GM19043 (cell line): ENCODE results near the gene KRT77.

Experiments used
- ATAC-seq: cut with Tn5 transposase; IDR thresholded peaks from one replicate; pipeline ENCODE4 v1.9.1; 2021; ENCODE audit warnings: low read depth; ENCODE audit not compliant: unreplicated experiment

The KRT77 gene

DNA sequence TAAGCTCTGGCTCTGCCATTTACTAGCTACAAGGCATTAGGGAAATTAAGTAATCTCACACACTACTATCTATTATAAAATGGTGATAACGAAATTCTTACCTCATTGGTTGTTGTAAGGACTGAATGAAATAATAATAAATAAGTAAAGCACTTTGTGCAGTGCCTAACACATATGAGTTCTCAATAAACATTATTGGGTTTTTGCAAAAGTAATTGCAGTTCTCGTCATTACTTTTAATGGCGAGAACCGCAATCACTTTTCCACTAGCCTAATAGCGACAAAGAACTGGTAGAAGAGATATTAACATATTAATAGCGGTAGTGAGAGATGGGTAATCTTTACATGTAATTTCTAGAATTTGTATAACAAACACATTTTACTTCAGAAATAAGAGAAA, 9.2 kb downstream of the KRT77 start:
- no peak for ATAC-seq

DNA sequence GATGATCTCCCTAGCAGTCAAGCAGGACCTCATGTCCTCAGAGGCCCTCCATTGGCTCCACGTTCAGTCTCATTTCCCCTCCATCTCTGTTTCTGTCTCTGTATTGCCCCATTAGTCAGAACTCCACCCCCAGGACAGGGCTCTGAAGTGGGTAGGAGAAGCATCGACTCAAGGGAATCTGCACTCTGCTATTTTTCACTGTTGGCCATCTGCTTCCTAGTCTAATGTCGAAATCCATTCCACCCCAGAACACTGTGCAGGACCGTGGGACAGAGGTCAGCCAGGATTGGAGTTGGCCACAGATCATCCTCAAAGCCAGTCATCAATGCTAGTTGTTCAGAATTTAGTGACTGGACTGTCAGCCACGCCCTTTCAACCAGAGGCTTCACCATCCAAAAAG, 10.1 kb downstream of the KRT77 start:
- ATAC-seq, result no peak

DNA sequence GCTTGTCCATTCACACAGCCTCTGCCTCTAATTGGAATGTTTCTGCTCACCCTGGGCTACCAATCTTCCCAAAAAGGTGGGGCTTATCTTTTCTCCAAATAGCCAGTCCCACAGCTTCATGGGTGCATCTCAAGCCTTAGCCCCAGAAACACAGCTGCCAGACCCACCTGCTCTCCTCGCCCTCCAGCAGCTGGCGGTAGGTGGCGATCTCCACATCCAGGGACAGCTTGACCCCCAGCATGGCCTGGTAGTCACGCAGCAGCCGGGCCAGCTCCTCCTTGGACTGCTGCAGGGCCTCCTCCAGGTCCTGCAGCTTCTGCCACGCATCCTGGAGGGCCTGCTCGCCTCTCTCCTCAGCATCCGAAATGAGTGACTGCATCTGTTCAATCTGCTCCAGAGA, 11.1 kb downstream of the KRT77 start:
- no peak for ATAC-seq

DNA sequence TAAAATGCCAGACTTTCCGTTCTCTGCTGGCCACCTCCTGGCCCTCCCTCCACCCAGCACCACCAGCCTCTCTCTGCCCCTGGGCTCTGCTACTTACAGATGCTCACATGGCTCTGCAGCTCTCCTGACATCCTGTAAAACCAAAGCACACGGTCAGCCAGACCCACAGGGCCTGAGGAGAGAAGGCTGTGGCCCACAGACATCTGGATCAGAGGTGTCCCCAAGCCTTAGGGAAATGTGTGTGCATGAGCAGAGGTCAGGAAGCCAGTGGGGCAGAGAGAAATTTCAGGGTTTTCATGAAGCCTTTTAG, 11.5 kb downstream of the KRT77 start:
- no peak for ATAC-seq

DNA sequence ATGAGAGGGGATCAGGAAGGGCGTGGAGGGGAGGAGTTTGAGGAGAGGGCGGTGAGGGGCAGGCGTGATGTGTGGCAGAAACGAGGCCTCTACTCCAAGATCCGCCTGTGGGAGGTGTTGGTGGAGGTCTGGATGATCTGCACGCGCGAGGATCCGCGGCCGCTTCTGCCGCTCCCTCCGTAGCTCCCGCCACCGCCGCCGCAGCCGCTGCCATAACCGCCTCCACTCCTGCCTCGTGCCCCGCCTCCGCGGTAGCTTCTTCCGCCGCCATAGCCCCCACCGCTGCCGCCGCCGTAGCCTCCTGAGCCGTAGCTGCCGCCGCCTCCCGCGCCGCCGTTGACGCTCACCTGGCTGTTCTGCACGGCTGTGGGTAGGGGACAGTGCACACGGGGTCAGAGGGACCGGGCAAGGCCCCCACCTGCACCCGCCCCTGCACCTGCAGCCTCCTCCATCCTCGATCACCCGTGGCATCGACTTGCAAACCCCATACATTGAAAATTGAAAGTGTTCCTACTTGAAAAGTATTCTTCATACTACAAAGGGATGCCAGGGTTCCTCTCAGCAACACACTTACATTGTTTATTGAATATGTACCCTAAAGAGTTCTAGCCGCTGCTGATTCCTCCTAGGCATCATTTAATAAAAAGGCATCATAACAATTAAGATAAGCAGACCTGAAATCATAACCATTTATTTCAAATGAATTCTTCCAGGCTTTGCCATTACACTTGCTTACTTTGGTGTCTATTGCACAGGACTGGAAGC, 12.1 kb downstream of the KRT77 start:
- ATAC-seq, result no peak

DNA sequence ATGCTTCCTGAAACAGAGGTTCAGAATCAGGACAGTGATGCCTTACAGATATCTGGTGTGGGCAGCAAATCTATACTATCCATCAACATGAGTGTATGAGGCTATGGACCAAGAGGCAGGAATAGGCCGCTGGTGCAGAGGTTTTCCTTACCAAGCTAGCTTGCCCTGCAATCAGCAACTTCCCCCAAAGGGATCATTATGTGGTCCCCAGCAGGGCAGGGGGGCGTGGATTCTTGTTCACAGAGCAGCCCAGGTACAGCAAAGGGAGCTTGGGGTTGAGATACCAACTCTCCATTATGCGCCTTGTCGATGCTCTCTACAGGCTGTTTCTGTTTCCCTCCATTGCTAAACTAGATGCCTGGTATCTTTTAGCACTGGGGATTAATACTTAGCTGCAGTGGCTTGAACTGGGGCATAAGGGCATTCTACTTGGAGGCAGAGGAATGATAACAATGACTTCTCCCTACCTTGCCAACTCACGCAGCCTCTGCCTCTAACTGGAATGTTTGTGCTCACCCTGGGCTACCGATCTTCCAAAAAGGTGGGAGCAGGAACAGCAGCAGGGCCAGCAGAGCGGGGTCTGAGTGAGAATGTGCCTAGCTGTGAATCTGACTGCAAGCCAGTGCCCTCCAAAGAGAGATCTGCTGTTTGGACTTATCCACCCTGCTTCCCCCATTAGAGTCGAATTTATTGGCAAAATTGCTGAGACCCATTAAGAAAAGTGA, 12.8 kb downstream of the KRT77 start:
- no peak for ATAC-seq

DNA sequence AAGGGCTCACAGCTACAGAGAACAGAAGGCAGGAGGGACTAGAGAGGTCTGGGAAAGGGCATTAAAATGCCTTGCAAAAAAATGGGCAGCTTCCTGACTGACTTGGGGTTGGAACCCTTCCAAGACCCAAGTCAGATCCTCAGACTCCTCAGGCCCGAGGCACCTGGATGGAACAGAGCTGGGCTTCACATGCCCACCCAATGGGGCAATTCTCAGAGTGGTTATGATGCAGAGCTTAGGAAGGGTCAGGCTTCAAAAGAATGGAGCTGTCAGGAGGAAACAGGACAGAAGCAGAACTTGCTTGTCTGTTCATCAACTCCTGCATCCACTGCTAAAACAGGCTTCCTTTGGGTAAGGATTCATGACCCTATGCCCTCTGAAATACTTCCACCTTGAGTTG, 13.4 kb downstream of the KRT77 start:
- no peak for ATAC-seq

DNA sequence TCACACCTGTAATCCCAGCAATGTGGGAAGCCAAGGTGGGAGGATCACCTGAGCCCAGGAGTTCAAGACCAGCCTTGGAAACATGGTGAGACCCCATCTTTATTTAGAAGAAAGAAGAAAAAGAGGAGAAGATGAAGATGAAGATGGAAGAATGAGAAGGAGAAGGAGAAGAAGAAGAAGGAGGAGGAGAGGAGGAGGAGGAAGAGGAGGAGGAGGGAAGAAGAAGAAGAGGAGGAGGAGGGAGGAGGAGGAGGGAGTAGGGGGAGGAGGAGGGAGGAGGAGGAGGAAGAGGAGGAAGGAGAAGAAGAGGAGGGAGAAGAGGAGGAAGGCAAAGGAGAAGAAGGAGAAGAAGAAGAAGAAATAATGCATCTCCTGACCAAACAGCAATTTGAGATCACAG, 14.1 kb downstream of the KRT77 start:
- ATAC-seq, result no peak

DNA sequence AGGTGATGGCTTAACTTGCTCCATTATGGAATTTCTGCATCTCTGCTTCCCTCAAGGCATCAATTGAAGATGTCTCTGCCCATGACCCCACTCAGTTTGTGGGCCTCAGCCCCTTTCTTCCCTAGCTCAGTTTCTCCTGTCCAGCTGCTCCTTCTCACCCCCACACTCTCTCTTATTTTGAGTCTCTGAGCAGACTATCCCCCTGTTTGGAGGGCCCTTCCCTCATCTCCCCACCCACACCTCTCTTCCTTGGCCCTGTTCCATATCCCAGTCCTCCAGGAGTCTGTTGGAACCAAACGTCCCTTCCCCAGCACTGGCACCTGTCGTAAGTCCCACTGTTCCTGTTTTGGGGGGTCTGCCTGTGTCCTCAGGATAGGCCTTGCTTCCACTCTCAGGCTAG, 14.8 kb downstream of the KRT77 start:
- ATAC-seq, result no peak

DNA sequence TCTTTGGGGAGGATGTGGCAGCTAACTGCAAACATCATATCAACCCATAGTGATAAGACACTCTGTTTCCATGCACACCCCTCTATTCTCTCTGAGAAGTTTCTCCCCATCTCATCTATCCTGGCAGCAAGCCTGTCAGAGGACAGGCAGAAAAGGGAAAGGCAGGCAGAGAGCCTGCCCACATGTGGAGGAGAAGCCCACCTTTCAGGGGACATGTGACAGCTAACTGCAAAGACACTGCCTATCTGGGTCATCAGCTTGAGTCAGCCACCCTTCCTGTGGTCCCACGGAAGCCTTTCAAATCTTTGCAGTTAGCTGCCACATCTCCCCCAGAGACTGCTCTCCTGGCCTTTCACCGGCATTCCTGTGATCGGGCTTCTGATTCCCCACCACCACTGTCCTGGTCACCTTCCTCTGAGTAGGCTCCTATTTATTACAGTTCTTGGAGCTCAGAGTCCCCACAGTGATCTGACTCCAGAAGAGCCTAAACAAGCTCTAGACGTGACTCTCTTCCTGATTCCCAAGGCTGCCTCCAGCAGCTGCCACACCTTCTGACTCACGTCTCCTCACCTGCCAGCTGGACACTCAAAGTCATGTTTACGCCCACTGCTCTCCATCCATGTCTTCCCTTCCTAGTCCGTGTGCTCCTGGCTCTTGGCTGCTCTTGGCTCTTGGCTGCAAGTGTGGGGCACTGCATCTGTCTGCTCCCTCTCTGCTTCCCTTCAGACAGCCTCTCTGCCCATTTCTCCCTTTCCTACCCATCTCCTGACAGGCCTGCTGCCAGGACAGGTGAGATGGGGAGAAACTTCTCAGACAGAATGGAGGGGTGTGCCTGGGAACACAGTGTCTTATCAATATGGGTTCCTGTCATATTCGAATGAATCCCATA, 15.6 kb downstream of the KRT77 start:
- ATAC-seq, result no peak

DNA sequence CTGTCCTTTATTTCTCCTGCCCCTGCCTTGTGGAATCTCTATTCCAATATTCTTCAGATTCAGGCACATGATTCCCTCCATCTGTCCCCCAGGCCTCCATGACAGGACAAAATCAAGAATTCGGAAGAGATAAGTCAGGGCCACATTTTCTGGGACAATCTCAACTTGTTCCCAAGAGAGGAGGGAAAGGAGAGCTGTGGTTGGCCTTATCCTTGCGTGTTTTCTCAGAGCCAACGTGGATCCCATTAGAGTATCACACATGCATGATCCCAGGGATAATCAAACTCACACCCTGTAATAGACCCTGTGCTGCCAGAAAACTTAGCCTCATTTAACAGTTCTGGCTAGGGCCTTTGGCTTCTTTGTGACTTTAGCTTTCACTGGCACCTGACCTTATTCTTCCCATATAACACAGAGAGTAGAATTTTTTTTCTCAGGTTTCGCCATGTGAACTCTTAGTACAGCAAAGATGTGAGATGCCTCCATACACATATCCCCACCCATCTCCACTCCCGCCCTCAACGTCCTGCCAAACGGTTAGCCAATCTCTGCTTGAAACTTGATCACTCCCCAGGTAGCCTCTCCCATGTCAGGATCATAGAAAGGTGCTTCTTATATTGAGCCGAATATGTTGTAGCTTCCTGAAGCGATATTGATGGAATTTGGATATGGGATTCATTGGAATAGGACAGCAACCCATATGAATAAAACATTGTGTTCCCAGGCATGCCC, 16.4 kb downstream of the KRT77 start:
- no peak for ATAC-seq

DNA sequence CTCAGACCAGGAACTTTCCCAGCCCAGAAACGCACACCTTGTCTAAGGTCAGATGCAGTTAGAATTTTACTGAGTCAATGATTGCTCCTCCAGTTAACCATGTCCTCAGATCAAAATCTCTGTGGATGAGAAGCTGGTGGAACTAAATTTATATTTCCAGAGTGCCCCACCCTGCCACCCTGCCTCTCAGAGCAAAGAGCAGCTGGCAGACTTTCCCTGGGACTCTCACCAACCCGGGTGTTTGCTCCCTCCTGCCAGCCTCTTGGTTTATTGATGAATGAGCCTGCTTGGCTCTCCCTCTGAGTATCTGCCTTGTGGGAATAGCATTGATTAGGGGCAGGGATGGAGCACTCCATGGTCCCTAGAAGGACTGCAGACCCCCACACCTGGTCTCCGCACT, 17.3 kb downstream of the KRT77 start:
- no peak for ATAC-seq

DNA sequence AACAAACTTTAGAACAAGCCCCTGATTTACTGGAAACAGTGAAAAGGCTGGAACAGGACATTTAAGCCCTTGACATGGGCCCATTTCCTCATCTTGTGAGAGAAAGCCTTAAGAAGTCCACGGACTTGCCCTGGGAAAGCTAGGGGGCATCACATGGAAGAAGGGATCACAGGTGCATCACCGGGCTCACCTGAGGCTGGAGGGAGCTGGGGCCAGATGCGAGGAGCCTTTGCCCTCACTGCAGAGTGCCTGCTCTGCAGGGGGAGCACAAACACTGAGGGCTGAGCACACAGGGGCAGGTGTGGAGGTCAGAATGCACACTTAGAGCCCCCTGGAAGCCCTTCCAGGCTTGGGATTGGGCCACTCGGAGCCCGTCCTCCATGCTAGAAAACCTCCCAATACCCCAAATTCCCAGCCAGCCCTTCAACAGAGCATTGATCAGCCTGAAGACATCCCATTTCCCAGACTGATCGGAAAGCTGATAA, 17.9 kb downstream of the KRT77 start:
- ATAC-seq, result no peak

DNA sequence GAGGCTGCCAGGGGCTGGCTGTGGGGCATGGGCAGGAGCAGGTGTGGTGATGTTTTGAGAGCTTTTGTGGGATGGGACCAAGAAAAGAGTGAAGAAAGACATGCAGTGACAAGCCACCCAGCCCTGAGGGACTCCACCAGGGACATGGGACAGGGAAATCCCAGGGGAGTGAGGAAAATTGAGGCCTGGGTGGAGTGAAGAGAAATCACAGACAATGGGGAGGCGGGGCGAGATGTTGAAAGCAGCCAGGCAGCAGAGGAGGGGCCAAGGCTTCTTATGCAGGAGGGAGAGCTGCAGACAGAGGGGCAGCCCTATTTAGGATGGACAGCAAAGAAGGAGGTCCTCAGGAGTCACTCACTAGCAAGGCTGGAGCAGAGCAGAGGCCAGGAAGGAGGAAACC, 18.9 kb downstream of the KRT77 start:
- no peak for ATAC-seq

DNA sequence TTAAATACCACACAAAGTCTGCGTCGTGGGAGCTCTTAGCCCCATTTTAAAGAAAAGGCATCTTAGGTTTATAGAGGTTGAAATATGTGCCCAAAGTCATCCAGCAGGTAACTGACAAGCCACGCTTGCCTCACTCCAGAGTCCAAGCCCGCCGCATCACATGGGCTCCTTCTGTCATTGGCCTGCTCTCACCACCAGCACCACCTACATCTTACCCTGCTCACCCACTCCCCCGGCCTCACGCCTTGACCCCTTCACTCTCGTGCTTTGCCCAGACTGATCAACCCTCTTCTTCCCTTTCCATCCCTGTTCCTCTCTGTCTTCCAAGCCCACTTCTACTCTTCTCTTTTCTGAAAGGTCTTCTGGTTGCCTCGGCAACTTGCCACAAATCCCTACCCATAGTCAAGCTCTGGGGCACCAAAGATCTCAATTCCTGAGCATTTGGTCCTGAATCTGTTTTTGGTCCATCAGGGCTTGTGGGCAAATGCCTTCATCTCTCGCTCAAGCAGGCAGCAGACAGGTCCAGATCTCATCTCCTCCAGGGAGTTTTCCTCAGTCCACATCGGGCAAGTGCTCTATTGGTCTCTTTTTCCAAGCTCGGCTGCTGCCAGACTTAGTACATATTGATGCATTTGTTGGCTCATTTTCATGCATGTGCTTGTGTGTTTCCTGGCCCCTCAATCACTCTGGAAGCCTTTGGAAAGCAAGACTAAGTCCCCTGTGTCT, 19.6 kb downstream of the KRT77 start:
- no peak for ATAC-seq

DNA sequence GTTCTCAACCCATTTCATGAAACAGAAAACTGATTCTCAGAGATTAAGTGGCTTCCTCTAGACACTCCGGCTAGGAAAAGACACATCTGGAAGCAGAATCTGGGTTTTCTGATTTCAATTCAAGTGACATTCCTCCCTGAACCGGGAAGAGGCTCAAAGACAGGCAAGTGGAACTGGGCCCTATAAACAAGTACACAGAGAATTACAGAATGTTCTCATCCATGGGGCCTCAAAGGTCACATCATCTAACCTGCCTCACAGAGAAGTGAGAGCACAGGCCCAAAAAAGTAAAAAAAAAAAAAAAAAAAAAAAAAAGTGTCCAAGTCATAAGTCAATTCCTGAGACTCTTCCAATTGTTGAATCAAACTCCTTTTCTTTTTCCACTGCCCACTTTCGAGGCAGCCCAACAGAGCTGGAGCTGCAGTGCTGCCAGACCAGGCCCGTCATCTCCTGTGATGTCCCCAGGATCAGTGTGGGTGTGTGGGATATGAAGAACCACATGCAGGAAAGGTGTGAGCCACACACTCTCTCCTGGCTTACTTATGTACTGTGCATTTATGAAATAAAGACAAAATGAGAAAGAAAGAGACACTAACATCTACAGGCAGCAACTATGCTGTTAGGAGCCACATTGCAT, 20.3 kb downstream of the KRT77 start:
- ATAC-seq, result no peak

DNA sequence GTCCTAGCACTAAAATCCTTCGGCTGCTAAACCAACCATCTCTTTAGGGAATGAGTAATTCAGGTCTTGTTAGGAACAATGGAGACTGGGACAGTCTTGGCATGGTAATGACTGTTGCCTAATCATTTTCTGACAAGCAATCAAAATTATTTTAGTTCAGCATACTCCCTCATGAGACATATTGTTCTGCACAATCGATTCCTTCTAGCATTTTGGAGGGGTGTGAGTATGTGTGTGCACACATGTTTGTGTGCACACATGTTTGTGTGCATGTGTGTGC, 21.0 kb downstream of the KRT77 start:
- no peak for ATAC-seq

DNA sequence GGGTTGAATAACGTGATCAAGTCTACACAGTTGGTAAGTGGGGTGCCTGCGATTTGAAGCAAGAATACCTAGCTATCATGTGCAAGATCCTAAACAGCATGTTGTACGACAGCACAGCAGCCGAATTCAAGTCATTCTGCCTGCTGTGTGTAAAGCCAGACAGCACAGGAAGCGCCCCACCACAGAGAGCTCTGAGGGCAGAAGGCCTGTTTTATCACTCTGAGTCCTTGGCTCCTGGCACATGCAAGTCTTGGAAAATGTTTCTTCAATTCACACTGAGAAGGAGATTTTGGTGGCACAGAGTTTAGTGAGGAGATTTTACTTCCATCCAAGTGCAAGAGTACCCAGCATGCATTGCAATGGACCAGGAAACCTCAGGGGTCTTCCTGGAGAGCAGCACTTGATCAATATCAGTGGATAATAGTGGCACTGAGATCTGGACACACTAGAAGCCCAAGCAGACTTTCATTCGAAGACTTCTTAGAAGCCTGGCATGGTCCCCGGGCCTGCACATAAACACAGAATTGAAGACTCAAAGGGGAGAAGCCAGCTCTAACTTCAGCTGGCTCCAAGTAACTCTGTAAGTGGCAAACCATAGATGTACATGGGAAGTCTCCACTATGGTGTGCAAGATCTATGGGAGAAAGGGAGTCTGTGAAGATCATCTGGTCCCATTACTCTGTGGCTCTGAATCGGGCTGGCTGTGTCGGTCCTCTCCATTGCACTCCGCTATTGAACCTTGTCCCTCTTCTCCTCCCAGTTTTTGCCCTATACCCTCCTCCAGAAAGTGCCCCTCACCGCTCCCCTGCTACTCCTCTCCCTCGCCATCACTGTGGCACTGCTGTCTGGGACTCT, 21.6 kb downstream of the KRT77 start:
- ATAC-seq, result no peak

DNA sequence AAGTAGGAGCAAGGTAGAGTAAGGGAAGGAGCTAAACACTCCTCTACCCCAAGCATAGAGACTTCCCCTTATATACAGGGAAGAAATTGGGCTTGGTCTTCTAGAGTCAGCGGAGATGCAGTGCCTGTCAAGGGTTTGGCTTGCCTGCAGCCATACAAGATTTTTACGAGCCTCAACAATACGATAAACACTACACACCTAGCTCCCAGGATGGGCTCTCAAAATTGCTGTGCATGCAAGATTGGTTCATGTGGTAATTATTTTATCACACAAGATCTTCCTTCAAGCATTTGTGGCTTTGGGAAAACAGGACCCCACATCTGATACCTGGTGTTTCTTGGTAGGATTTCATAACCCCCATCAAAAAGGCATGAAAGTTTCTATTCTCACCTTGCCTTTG, 23.0 kb downstream of the KRT77 start, which contains the start of gene KRT1:
TSS of gene KRT1 (minus strand) at position 45 of the 400 bp plus-strand sequence. CDS start 59 bp downstream, outside the sequence.
- no peak for ATAC-seq
